Subcutaneous adipose tissue (tissue), 4 donors: ENCODE data around the gene SLC7A8. TPM values are rescaled to one million over a fixed set of nuclear protein-coding genes. Genes with fewer than 3 reads are reported as not detected.

ENCODE experiments used
- CTCF ChIP-seq: fragments of 450-650 bp; IDR thresholded peaks from one replicate; pipeline ENCODE4 v1.5.1; 2016; ENCODE audit warnings: low read depth, mild to moderate bottlenecking, control low read depth, antibody characterized with exemption, moderate library complexity
- total RNA-seq, 4 donors: library from RNA; depleted of rRNA; stranded (reverse); fragments of >200 nt; gene quantifications; one replicate each; pipeline ENCODE4 v1.1.0, GENCODE V29; 2016

Gene SLC7A8
- total RNA-seq, 4 donors from 2014 or later, result 45.7 to 83.8 (median 61.4) TPM

- no peak for TF ChIP-seq CTCF
Measured at GRCh38 chr14:23132970-23133369, 50.5 kb downstream of the SLC7A8 start.

GRCh38 chr14:23131482-23131881 lies 52.0 kb downstream of the SLC7A8 start:
- TF ChIP-seq CTCF, result no peak

- TF ChIP-seq CTCF, result no peak
Measured at GRCh38 chr14:23130871-23131270, 52.6 kb downstream of the SLC7A8 start.

GRCh38 chr14:23129759-23130316 lies 53.6 kb downstream of the SLC7A8 start:
- no peak for TF ChIP-seq CTCF

- no peak for TF ChIP-seq CTCF
Measured at GRCh38 chr14:23128969-23129758, 54.3 kb downstream of the SLC7A8 start.

- no peak for TF ChIP-seq CTCF
Measured at GRCh38 chr14:23127861-23128260, 55.6 kb downstream of the SLC7A8 start.

GRCh38 chr14:23126548-23127278 lies 56.7 kb downstream of the SLC7A8 start:
- TF ChIP-seq CTCF, result no peak
